CD14-positive monocyte (primary cell): ENCODE results near the gene C8G. TPM values are rescaled to one million over a fixed set of nuclear protein-coding genes. Genes with fewer than 3 reads are reported as not detected.

ENCODE experiments used
- DNase-seq, 3 donors: peaks; one replicate each; pipeline ENCODE4 v3.0.0-alpha.2; 2011 to 2022
- H2AFZ ChIP-seq: 2 replicates; pipeline ENCODE4 v1.6.0; 2012; ENCODE audit warnings: mild to moderate bottlenecking, low read depth, low read length, inconsistent platforms; ENCODE audit not compliant: insufficient read depth, poor library complexity, severe bottlenecking
- H3K27ac ChIP-seq, 2 donors: 1 replicate in 1 of 2; 2 replicates in 1 of 2; pipeline ENCODE4 v1.5.1; 2012 to 2013; ENCODE audit warnings: low read length in 2 of 2, control low read depth in 1 of 2, inconsistent platforms in 1 of 2, low read depth in 1 of 2, mild to moderate bottlenecking in 1 of 2
- H3K27me3 ChIP-seq, 2 donors: one replicate each; pipeline versions ENCODE4 v1.6.0 to v1.6.1; 2011 to 2013; ENCODE audit warnings: low read length in 2 of 2; ENCODE audit not compliant: control insufficient read depth in 2 of 2, insufficient read depth in 2 of 2
- H3K36me3 ChIP-seq, 2 donors: replicated peaks in 1 of 2; 1 replicate in 1 of 2; 2 replicates in 1 of 2; pipeline versions ENCODE4 v1.5.1 to v1.6.1; 2012 to 2013; ENCODE audit warnings: low read length in 2 of 2, control low read depth in 1 of 2, inconsistent platforms in 1 of 2, mild to moderate bottlenecking in 1 of 2; ENCODE audit not compliant: insufficient read depth in 2 of 2, control insufficient read depth in 1 of 2
- H3K4me1 ChIP-seq, 2 donors: 1 replicate in 1 of 2; 2 replicates in 1 of 2; pipeline versions ENCODE4 v1.5.1 to v1.6.1; 2012 to 2013; ENCODE audit warnings: low read length in 2 of 2, control low read depth in 1 of 2, inconsistent platforms in 1 of 2, mild to moderate bottlenecking in 1 of 2, moderate library complexity in 1 of 2; ENCODE audit not compliant: insufficient read depth in 2 of 2, control insufficient read depth in 1 of 2
- H3K4me2 ChIP-seq: replicated peaks from 2 replicates; pipeline ENCODE3; 2012; ENCODE audit warnings: low read length, moderate library complexity, mild to moderate bottlenecking; ENCODE audit not compliant: poor library complexity, severe bottlenecking; ENCODE audit errors: extremely low read depth
- H3K4me3 ChIP-seq, 3 experiments: fragments of 200-600 bp in 1 of 3; sonication (generic) in 1 of 3; replicated peaks in 1 of 3; 1 replicate in 2 of 3; 2 replicates in 1 of 3; pipeline ENCODE4 v1.5.1; 2011 to 2013; ENCODE audit warnings: low read length in 3 of 3, mild to moderate bottlenecking in 3 of 3, control low read depth in 2 of 3, low read depth in 2 of 3, inconsistent platforms in 1 of 3, moderate library complexity in 1 of 3
- H3K79me2 ChIP-seq: 2 replicates; pipeline ENCODE4 v1.6.0; 2012; ENCODE audit warnings: mild to moderate bottlenecking, control low read depth, inconsistent platforms, low read length, moderate library complexity; ENCODE audit not compliant: insufficient read depth
- H3K9ac ChIP-seq: 2 replicates; pipeline ENCODE4 v1.6.0; 2017; ENCODE audit warnings: low read length, mild to moderate bottlenecking; ENCODE audit not compliant: insufficient read depth, poor library complexity, severe bottlenecking
- H3K9me3 ChIP-seq, 2 donors: replicated peaks in 1 of 2; 1 replicate in 1 of 2; 2 replicates in 1 of 2; pipeline versions ENCODE4 v1.5.1 to v1.6.1; 2012 to 2013; ENCODE audit warnings: low read length in 2 of 2, control low read depth in 1 of 2; ENCODE audit not compliant: control insufficient read depth in 1 of 2, insufficient read depth in 1 of 2
- H4K20me1 ChIP-seq: 2 replicates; pipeline ENCODE4 v1.6.0; 2012; ENCODE audit warnings: mild to moderate bottlenecking, low read length, control low read depth, moderate library complexity; ENCODE audit not compliant: insufficient read depth
- H3K27ac Mint-ChIP-seq, 7 donors: one replicate each; pipeline ENCODE4 v1.8.0; 2020; ENCODE audit warnings: mild to moderate bottlenecking in 7 of 7, mixed read lengths in 7 of 7, moderate library complexity in 6 of 7, inconsistent platforms in 2 of 7
- H3K27me3 Mint-ChIP-seq, 3 donors: one replicate each; pipeline ENCODE4 v1.8.0; 2021 to 2022; ENCODE audit warnings: low read depth in 3 of 3, mild to moderate bottlenecking in 3 of 3, mixed read lengths in 3 of 3, moderate library complexity in 3 of 3, inconsistent platforms in 1 of 3
- H3K36me3 Mint-ChIP-seq, 2 donors: one replicate each; pipeline ENCODE4 v1.8.0; 2020; ENCODE audit warnings: mixed read lengths in 2 of 2, inconsistent platforms in 1 of 2, mild to moderate bottlenecking in 1 of 2
- H3K4me1 Mint-ChIP-seq: one replicate; pipeline ENCODE4 v1.8.0; 2020; ENCODE audit warnings: mild to moderate bottlenecking, mixed read lengths
- H3K4me3 Mint-ChIP-seq, 2 donors: one replicate each; pipeline ENCODE4 v1.8.0; 2020; ENCODE audit warnings: mild to moderate bottlenecking in 2 of 2, mixed read lengths in 2 of 2, moderate library complexity in 1 of 2
- H3K9me3 Mint-ChIP-seq, 7 donors: one replicate each; pipeline ENCODE4 v1.8.0; 2020 to 2022; ENCODE audit warnings: mixed read lengths in 7 of 7, mild to moderate bottlenecking in 6 of 7, moderate library complexity in 6 of 7, inconsistent platforms in 2 of 7
- WGBS: methylation state at CpG from one replicate; pipeline ENCODE4 v1.1.5; 2013; ENCODE audit warnings: missing lambda C conversion rate; ENCODE audit not compliant: insufficient coverage; 5-methylcytosine and 5-hydroxymethylcytosine counted together
- intact Hi-C, 2 donors: fragments of 100-400 bp; cut with micrococcal nuclease; formaldehyde crosslinking; loops; one replicate each; pipeline versions ENCODE4 v1.15.0 to v1.15.1; 2023
- polyA plus RNA-seq, 3 donors: library from polyadenylated mRNA; depleted of rRNA in 1 of 3; unstranded in 2 of 3; stranded (reverse) in 1 of 3; fragments of 300-500 nt in 2 of 3; fragments of >200 nt in 1 of 3; fragmentation: Illumina TruSeq in 2 of 3; gene quantifications; 1 replicate in 2 of 3; 2 replicates in 1 of 3; pipeline ENCODE4 v1.2.3, GENCODE V29; 2012 to 2021
- TF ChIP-seq, protein P1 (sequence below): fragments of 200-600 bp; IDR thresholded peaks from one replicate; pipeline ENCODE4 v1.8.0; 2022; ENCODE audit warnings: antibody characterized with exemption, mild to moderate bottlenecking

Gene C8G
- polyA plus RNA-seq, 3 donors: 0.55 to 0.72 TPM; not detected in 1

DNA sequence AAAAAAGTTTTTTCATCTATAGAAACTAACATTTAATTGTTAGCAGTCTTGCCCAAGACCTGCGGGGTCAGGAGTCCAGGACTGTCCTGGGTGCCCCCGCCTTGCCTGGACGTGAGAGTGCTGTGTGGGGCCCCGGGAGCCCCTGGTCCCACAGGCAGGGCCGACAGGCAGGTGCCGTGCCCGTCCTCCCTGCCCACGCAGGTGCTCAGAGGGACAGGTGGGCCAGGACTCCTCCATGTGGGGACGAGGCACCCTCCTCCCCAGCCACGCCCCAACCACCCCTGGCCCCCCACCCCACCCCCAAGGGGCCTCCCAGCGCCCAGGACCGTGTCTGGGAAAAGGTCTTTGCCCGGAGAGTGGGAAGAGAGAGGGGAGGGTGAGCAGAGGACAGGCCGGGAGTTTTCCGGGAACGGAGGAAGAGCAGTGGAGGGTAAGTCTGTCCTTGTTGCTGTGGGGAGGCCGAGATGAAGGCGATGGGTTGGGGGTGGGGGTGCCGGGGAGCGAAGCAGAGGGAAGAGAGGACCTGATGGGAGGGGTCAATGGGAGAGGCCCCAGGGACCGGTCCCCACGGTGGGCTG, 4.3 kb downstream of the C8G start:
- peaks cover 16 to 26% of the 10 kb centered on the region in 2 donors for H3K4me1 ChIP-seq
- H3K9me3 Mint-ChIP-seq: no peaks in the 10 kb centered on the region
- no peaks in the 10 kb centered on the region for H3K9me3 ChIP-seq
- peak overlapping the region; percentile 76 for H3K9ac ChIP-seq
- DNase-seq: no peak
- no peaks in the 10 kb centered on the region for H3K79me2 ChIP-seq
- H3K4me3 Mint-ChIP-seq: peak overlapping the region; percentile 80 to 87
- 25% methylated on average over 13 of the region's 22 CpGs for WGBS
- no peaks in the 10 kb centered on the region for H4K20me1 ChIP-seq
- H3K36me3 Mint-ChIP-seq: no peaks in the 10 kb centered on the region
- peak overlapping the region in 1 of 2 donors; percentile 84 for H3K27ac ChIP-seq
- peaks cover 0 to 6% (median 4%) of the 10 kb centered on the region in 3 donors for H3K27me3 Mint-ChIP-seq
- peak overlapping the region in 4 of 7 donors; percentile 59 to 80 (median 70) for H3K27ac Mint-ChIP-seq
- H3K27me3 ChIP-seq: no peaks in the 10 kb centered on the region
- no peaks in the 10 kb centered on the region for H3K36me3 ChIP-seq
- peak overlapping the region; percentile 100 for H2AFZ ChIP-seq
- H3K4me3 ChIP-seq: peak overlapping the region; percentile 41 to 83 (median 75)
- intact Hi-C loops: loop anchor here (10.0 kb wide), 3 partner anchors 85 to 145 kb away; partner anchors contain the start of genes AJM1 (in 1 of the 2), FUT7 (in 1 of the 2), PHPT1 (in 1 of the 2) and RABL6 (in 1 of the 2)
- peak overlapping the region; percentile 85 for H3K4me2 ChIP-seq
- TF ChIP-seq, protein P1, sequence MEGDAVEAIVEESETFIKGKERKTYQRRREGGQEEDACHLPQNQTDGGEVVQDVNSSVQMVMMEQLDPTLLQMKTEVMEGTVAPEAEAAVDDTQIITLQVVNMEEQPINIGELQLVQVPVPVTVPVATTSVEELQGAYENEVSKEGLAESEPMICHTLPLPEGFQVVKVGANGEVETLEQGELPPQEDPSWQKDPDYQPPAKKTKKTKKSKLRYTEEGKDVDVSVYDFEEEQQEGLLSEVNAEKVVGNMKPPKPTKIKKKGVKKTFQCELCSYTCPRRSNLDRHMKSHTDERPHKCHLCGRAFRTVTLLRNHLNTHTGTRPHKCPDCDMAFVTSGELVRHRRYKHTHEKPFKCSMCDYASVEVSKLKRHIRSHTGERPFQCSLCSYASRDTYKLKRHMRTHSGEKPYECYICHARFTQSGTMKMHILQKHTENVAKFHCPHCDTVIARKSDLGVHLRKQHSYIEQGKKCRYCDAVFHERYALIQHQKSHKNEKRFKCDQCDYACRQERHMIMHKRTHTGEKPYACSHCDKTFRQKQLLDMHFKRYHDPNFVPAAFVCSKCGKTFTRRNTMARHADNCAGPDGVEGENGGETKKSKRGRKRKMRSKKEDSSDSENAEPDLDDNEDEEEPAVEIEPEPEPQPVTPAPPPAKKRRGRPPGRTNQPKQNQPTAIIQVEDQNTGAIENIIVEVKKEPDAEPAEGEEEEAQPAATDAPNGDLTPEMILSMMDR: no peak
- H3K4me1 Mint-ChIP-seq: peaks cover 11% of the 10 kb centered on the region

DNA sequence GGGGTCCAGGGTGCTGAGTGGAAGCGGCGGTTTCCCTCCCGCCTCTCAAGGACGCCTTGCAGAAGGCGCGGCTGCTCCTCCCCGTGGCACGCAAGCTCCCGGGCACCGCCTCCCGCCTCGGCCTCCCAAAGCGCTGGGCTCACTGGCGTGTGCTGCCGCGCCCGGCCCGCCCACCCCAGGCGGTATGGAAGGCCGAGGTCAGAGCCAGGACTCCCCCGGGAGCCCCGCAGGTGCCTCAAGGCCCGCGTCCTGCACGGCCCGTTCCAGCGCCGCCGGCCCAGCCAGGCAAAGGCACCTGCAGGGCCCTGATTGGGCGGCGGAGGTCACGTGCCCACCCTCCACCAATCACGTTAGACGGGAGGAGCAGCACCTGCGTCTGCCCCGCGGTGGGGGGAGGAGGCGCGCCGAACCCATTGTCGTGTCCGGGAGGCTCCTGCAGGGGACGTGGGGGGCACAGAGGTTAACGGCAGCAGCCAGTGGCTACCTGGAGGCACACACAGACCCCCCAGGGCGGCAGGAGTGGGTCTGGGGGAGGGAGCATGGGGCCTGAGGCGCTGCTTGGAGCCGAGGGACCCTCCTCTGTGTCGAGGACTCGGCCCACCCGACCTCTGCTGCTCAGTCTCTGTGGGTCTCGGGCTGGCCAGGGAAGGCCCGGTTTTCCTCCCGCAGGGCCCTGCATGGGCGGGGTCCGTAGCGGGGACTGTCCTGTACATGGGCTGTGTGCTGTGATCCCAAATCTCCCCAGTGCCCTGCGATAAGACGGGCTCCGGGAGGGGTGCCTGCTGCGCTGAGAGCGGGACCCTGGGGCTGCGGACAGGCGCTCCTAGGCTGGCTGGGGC, 5.0 kb downstream of the C8G start:
- Histone ChIP-seq H2AFZ (peak overlapping the region; percentile 100), H3K4me2 (peak overlapping the region; percentile 85), H3K4me3 (peak overlapping the region; percentile 41 to 83 (median 75)), H3K4me1 (peaks cover 13 to 22% of the 10 kb centered on the region in 2 donors), H3K27ac (peak overlapping the region in 1 of 2 donors; percentile 84), H3K27me3 (no peaks in the 10 kb centered on the region), H4K20me1 (no peaks in the 10 kb centered on the region), H3K79me2 (no peaks in the 10 kb centered on the region), H3K9me3 (no peaks in the 10 kb centered on the region), H3K9ac (peak overlapping the region; percentile 76), H3K36me3 (no peaks in the 10 kb centered on the region)
- Mint-ChIP-seq H3K36me3 (no peaks in the 10 kb centered on the region), H3K27me3 (peaks cover 0 to 5% (median 3%) of the 10 kb centered on the region in 3 donors), H3K27ac (peak overlapping the region in 5 of 7 donors; percentile 59 to 80 (median 74)), H3K9me3 (no peaks in the 10 kb centered on the region), H3K4me1 (peaks cover 9% of the 10 kb centered on the region), H3K4me3 (peak overlapping the region; percentile 80 to 90)
- peak; percentile 83 to 88 (median 86) for DNase-seq
- 2% methylated on average over 56 of the region's 63 CpGs for WGBS
- TF ChIP-seq, protein P1: no peak
- intact Hi-C loops: loop anchor here (5.0 to 10.0 kb wide), 4 partner anchors 85 to 145 kb away; partner anchors contain the start of genes PHPT1 (in 2 of the 2), AJM1 (in 1 of the 2), FUT7 (in 1 of the 2) and RABL6 (in 1 of the 2)
